SIG-M5 treated with dmso at 0.1 percent for 504 hours (cell line): ENCODE measurements around the gene C10orf143.
"Not testable (repeated sequence)": the region's sequence is repeated elsewhere in the genome, so short reads cannot be mapped to it uniquely, and the experiment has no call there.

ENCODE experiments used
- DNase-seq: peaks from one replicate; lab custom pipeline; 2025; ENCODE audit not compliant: unreplicated experiment; lab: John Stamatoyannopoulos, UW

The C10orf143 gene

GRCh38 chr10:130110246-130111112 lies at the start of gene C10orf143:
C10orf143 (minus strand) TSS chr10:130110830; CDS start chr10:130110772, 58 bp downstream.
- DNase-seq = peak; percentile 87

- DNase-seq = no peak
Observed at GRCh38 chr10:130159192-130159794, 48.7 kb upstream of the C10orf143 start.

GRCh38 chr10:130146042-130146441 lies 35.4 kb upstream of the C10orf143 start:
- DNase-seq = no peak

- no peak for DNase-seq
Observed at GRCh38 chr10:130141878-130142277, 31.2 kb upstream of the C10orf143 start.

- DNase-seq = no peak
Observed at GRCh38 chr10:130141460-130141859, 30.8 kb upstream of the C10orf143 start.

GRCh38 chr10:130141038-130141437 lies 30.4 kb upstream of the C10orf143 start:
- no peak for DNase-seq

GRCh38 chr10:130140425-130140824 lies 29.8 kb upstream of the C10orf143 start:
- no peak for DNase-seq

GRCh38 chr10:130138479-130138866 lies 27.8 kb upstream of the C10orf143 start:
- DNase-seq = peak; percentile 47

GRCh38 chr10:130137659-130138478 lies 27.2 kb upstream of the C10orf143 start:
- DNase-seq = no peak

GRCh38 chr10:130137090-130137448 lies 26.4 kb upstream of the C10orf143 start:
- peak; percentile 6 for DNase-seq

- DNase-seq = peak; percentile 71
Observed at GRCh38 chr10:130136226-130137089, 25.8 kb upstream of the C10orf143 start, which contains the start of gene GLRX3. GLRX3 (plus strand) TSS chr10:130136391; CDS start chr10:130136421, 30 bp downstream.

GRCh38 chr10:130135676-130136225 lies 25.1 kb upstream of the C10orf143 start:
- no peak for DNase-seq

GRCh38 chr10:130128922-130129321 lies 18.3 kb upstream of the C10orf143 start:
- no peak for DNase-seq

GRCh38 chr10:130128062-130128781 lies 17.6 kb upstream of the C10orf143 start:
- no peak for DNase-seq

GRCh38 chr10:130127364-130128061 lies 16.9 kb upstream of the C10orf143 start:
- peak; percentile 35 for DNase-seq

- no peak for DNase-seq
Observed at GRCh38 chr10:130121486-130122079, 11.0 kb upstream of the C10orf143 start.

- not testable (repeated sequence) for DNase-seq
Observed at GRCh38 chr10:130117535-130117934, 6.9 kb upstream of the C10orf143 start.

GRCh38 chr10:130116942-130117341 lies 6.3 kb upstream of the C10orf143 start:
- DNase-seq = not testable (repeated sequence)
